B cell (primary cell): ENCODE measurements around the gene NPR3.

Experiments
- CTCF ChIP-seq: fragments of 200-600 bp; IDR thresholded peaks from one replicate; pipeline ENCODE4 v1.8.0; 2022; ENCODE audit warnings: antibody characterized with exemption, mild to moderate bottlenecking
- EZH2 ChIP-seq: IDR thresholded peaks from 2 replicates; pipeline ENCODE4 v1.6.1; 2012; ENCODE audit warnings: borderline replicate concordance, low read depth, mild to moderate bottlenecking, moderate library complexity, low read length; ENCODE audit not compliant: insufficient read depth, poor library complexity, severe bottlenecking

GRCh38 chr5:32664523-32664922 lies 46.6 kb upstream of the NPR3 start:
- TF ChIP-seq CTCF (no peak), EZH2 (no peak)
